ENCODE measurements around the gene DENND4B. TPM values are rescaled to one million over a fixed set of nuclear protein-coding genes. Genes with fewer than 3 reads are reported as not detected.

DENND4B gene
- total and polyA plus RNA-seq, 10 of the 15 experiments (the other 5 are each of a cell fraction or from before 2014, with no cell fraction given), result 12.0 to 74.8 (median 22.7) TPM

DNA sequence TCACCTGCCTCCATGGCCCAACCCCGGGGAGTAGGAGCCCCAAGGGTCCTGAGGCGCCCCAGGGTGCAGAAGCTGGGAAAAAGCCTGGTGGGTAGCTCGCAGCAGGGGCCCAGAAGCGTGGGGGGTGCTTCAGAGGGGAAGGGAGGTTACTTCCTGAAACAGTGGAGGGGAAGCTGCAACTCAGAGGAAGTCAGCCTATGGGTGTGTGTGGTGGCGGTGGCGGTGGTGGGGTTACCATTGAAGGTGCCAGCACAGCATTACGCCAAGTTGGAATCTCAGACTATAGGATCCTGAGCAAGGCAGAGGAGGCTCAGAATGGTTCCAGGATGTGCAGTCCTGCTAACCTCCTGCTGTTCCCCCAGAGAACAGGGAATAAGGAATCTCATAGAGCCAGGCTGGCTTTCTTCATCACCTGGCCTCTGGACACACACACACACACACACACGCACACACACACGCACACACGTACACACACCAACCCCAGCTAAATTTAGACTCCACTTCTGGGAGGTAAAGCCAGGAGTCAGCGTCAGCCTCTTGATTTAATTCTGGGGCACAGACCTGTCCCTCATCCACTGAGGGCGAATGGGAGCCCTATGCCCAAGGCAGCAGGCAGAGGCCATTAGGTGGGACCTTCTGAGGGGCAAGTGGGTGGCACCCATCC is 1.3 kb downstream of the DENND4B start (continued):
- TF ChIP-seq EED (IDR thresholded peaks at IDR 0.05; ENCODE audit: low read depth), result peak; percentile 12; the same call in 1 of the 2 replicates
- TF ChIP-seq, protein P1, sequence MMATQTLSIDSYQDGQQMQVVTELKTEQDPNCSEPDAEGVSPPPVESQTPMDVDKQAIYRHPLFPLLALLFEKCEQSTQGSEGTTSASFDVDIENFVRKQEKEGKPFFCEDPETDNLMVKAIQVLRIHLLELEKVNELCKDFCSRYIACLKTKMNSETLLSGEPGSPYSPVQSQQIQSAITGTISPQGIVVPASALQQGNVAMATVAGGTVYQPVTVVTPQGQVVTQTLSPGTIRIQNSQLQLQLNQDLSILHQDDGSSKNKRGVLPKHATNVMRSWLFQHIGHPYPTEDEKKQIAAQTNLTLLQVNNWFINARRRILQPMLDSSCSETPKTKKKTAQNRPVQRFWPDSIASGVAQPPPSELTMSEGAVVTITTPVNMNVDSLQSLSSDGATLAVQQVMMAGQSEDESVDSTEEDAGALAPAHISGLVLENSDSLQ (IDR thresholded peaks at IDR 0.05), result no peak
- 0 out of 2 replicates have a peak, but pooled peaks have one; percentile 54 for TF ChIP-seq WRNIP1 (IDR thresholded peaks at IDR 0.05; ENCODE audit: borderline replicate concordance, low read depth, low read length)
- no peak for TF ChIP-seq E2F8 (IDR thresholded peaks at IDR 0.05; ENCODE audit: low read depth, partially characterized antibody)
- peak; percentile 95; the same call in 1 of the 2 replicates for TF ChIP-seq MTA3 (IDR thresholded peaks at IDR 0.05; ENCODE audit: borderline replicate concordance, low read length)
- TF ChIP-seq NBN (IDR thresholded peaks at IDR 0.05), result peak; percentile 84; the same call in 1 of the 2 replicates
- peak; percentile 62 for TF ChIP-seq SKIL (IDR thresholded peaks at IDR 0.05; ENCODE audit: low read depth, poor library complexity, severe bottlenecking)
- no peak for TF ChIP-seq RBBP5 (conservative IDR thresholded peaks at IDR 0.05)
- no peak for TF ChIP-seq ZNF622 (IDR thresholded peaks at IDR 0.05)
- TF ChIP-seq MTA2 (IDR thresholded peaks at IDR 0.05; ENCODE audit: low read depth), result peak; percentile 32; the same call in 1 of the 2 replicates
- TF ChIP-seq, protein P2, sequence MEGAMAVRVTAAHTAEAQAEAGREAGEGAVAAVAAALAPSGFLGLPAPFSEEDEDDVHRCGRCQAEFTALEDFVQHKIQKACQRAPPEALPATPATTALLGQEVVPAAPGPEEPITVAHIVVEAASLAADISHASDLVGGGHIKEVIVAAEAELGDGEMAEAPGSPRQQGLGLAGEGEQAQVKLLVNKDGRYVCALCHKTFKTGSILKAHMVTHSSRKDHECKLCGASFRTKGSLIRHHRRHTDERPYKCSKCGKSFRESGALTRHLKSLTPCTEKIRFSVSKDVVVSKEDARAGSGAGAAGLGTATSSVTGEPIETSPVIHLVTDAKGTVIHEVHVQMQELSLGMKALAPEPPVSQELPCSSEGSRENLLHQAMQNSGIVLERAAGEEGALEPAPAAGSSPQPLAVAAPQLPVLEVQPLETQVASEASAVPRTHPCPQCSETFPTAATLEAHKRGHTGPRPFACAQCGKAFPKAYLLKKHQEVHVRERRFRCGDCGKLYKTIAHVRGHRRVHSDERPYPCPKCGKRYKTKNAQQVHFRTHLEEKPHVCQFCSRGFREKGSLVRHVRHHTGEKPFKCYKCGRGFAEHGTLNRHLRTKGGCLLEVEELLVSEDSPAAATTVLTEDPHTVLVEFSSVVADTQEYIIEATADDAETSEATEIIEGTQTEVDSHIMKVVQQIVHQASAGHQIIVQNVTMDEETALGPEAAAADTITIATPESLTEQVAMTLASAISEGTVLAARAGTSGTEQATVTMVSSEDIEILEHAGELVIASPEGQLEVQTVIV (IDR thresholded peaks at IDR 0.05; ENCODE audit: borderline replicate concordance, partially characterized antibody), result no peak
- TF ChIP-seq CHD2 (IDR thresholded peaks at IDR 0.05; ENCODE audit: borderline replicate concordance, low read depth, low read length), result no peak
- no peak for TF ChIP-seq FOXK2 (IDR thresholded peaks at IDR 0.05)
- no peak for TF ChIP-seq PAX5 (IDR thresholded peaks at IDR 0.05; ENCODE audit: borderline replicate concordance, low read depth, low read length)
- peak; percentile 62; the same call in 1 of the 2 replicates for TF ChIP-seq PML (IDR thresholded peaks at IDR 0.05; ENCODE audit: low read length)
- TF ChIP-seq ZBTB4 (CRISPR knock-in tag; IDR thresholded peaks at IDR 0.05), result no peak

Data from GM12878 (cell line).